GM18858 (cell line): Measurements from ENCODE around the gene CD300LG.
"Not testable (repeated sequence)": the region's sequence is repeated elsewhere in the genome, so short reads cannot be mapped to it uniquely, and the experiment has no call there.

Source experiments
- ATAC-seq: cut with Tn5 transposase; IDR thresholded peaks from one replicate; pipeline ENCODE4 v1.9.1; 2021; ENCODE audit not compliant: unreplicated experiment

Gene CD300LG

GRCh38 chr17:43877451-43878155 is 30.6 kb downstream of the CD300LG start:
- ATAC-seq: no peak

DNA sequence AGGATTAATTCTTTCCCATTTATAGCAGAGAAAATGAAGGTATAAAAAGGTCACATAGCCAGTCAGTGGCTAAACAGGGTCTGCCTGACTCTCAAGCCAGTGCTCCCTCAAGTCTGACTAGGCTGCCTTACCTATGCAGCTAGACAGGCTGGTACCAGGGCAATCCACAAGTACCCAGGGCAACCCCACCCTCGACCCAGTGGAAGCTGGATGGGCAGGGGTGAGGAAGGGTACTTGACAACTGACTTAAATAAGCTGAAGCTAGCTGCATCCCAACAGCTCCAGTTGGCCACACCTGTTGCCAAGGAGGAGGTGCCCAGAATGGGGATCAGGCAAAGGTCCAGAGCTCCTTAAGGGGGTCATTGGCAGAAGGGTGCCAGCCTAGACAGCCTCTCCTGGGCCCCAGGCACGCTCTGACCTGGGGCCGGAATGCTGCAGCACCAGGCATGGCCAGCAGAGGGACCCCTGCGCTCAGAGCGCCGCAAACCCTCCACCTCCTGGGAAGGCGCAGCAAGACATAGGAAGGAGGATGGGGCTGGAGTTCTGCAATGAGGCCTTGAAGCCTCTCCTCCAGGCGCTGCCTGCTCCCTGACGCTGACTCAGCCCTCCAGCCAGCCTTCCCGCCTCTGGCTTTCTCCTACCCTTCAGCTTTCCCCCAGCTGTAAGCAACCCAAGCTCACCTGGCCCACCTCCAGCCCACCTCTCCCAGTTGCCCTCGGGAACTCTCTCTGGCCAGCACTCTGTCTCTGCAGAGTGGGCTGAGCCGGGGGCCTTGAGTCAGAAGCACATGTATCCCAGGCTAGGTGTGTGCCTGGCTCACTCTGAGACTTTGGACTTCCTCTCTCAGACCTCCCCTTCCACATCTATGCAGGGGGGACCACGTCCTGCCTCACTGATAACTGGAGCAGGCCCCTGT is 31.5 kb downstream of the CD300LG start:
- ATAC-seq: no peak

DNA sequence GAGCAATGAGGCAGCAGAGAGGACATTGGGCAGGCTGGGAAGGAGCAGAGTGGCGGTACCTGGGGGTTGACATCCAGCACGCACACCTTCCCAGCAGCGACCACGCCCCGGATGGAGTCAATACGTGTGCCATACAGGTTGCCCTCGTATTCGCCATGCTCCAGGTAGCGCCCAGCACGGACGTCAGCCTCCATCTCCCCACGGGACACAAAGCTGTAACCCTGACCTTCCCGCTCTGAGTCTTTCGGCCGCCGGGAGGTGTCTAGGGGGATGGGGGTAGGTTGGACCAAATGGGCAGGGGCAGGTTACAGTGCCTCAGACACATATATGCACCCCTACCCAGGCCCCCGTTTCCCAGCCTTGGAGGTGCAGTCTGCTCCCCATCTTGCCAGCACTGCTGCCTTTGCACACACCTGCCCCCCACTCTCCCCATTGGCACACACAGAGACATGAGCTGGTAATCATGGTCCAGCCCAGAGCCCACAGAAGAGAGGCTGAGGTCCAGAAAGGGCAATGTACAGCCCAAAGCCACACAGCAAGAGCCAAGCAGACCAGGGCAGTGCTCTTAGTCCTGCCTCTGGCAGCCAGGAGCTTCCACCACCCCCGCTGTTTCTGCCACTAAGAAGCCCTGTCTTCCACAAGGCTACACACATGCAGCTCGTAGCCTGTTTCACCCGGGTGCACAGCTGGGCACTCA is 32.9 kb downstream of the CD300LG start:
- ATAC-seq: no peak

DNA sequence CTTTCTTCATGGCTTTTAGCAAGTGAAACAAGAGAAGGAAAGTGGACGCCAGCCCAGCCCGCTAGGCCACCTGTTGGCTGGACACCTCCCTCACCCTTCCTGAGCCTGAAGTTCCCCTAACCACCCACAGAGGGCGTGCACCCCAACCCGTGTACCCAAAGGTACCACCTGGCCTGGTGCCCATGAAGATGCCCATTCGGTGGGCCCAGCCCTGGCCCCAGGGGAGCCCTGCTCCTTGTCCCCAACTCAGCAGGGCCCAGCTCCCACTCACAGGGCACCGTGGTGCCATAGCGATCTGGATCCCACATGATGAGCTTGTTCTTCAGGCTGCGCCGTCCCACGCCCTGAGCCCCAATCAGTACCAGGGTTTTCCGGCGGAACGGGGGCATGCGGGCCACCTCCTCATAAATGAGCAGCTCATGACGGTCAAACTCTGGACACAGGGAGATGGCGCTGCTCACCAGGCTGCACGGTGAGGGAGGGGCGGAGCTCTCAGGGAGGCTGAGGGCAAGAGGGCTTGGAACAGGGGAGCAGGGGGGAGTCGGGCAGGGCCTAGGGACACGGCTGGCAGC is 33.5 kb downstream of the CD300LG start:
- ATAC-seq: no peak

DNA sequence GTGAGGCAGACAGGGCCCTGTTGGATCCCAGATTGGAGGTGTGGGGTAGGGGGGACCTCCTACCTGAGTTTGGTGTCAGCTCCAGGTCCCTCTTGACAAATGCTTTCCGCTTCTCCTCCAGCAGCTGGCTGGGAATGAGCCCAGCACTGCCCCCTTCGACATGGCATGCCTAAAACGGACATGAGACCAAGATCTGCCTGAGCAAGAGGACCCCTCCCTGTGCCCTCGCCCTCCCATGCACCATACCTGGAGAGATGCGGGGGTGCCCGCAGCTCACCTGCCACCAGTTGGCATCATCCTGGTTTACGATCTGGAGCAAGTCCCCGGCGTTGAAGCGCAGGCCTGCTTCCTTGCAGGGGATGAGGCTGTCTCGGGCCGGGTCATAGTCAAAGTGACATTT is 34.2 kb downstream of the CD300LG start:
- ATAC-seq: no peak

- ATAC-seq: no peak
Measured at GRCh38 chr17:43881758-43882505, 35.0 kb downstream of the CD300LG start.

DNA sequence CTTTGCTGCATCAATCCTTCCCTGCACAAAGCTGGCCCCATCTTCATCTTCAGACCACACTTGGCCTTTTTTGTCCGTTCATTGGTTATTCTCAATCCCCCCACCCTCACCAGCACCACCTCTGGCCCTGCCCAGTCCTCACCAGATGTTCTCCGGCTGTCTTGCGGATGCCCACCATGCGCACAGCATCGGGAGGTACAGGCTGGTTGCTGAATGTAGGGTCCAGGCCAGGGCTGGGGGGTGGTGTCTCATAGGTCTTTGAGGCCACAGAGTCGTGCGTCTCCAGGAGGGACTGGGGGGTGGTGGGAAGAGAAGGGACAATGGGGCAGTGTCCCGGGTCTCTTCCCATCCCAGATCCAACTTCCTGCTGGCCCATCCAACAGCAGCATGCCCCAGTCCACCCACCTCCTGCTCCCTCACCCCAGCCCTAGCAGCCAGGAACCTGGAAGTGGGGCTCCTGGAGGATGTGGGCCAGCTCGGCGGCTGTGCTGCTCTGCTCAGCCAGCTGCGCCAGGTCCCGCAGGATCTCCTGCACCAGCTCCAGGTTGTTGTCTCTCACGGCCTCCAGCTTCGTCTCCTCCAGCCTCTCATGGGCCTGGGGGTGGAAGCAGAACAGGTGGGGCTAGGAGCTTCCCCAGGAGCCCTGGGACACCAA is 35.9 kb downstream of the CD300LG start:
- no peak for ATAC-seq

- ATAC-seq: no peak
Measured at GRCh38 chr17:43888548-43888947, 41.6 kb downstream of the CD300LG start.

GRCh38 chr17:43890240-43890639 is 43.3 kb downstream of the CD300LG start:
- no peak for ATAC-seq

- ATAC-seq: no peak
Measured at GRCh38 chr17:43891851-43892646, 45.1 kb downstream of the CD300LG start.

- ATAC-seq: no peak
Measured at GRCh38 chr17:43892647-43892952, 45.6 kb downstream of the CD300LG start.

DNA sequence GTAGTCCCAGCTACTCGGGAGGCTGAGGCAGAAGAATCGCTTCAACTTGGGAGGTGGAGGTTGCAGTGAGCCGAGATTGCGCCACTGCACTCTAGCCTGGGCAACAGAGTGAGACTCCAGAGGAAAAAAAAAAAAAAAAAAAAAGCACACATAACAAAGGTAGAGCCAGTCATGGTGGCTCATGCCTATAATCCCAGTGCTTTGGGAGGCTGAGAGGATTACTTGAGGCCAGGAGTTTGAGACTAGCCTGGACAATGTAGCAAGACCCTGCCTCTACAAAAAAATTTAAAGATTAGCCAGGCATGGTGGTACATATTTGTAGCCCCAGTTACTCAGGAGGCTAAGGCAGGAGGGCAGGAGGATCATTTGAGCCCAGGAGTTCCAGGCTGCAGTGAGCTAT is 47.5 kb downstream of the CD300LG start:
- ATAC-seq: not testable (repeated sequence)

- ATAC-seq: no peak
Measured at GRCh38 chr17:43897831-43898230, 50.9 kb downstream of the CD300LG start.

DNA sequence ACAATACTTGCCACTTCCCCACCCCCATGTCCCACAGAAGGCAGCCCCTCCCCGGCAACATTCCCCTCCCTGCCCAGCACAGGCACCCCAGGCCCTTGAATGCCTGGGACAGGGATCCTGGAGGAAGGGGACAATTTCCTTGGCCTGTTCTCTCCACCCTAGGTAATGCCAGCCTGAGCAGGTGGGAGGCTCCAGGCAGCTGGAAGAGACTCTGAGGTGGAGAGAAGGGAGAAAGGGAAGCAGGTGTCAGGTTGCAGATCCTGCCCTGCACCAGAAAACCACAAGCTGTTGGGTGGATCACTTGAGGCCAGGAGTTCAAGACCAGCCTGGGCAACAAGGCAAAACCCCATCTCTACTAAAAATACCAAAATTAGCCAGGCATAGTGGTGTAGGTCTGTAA is 51.5 kb downstream of the CD300LG start:
- no peak for ATAC-seq

DNA sequence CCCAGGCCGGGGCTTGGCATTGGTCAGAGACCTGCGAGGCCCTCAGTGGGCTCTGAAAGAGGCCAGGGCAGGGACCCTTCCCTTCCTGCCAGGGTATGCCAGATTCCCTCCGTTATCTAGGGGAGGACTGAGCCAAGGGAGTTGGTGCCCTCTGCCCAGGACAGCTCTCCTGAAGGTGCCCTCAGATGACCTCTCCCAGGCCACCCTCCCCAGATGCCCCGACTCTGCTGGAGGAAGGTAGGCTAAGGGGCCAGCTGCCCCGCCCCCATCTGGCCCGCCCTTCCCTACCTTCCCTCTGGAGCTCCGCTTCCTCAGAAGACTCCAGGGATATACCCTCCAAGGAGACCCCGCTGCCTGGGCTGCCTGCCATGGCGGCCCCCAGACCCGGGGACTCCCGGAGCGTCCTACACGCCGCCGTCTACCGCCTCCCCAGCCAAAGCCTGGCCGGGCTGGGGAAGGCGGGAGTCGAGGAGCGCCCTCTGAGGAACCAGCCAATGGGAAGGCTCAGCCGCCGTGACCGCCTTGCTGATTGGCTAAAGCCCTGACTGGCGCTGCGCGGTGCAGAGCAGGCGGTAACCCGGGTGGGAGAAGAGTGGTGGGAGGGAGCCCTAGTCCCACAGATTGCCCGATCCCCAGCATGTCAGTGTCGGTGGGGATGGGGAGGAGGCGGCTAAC is 53.3 kb downstream of the CD300LG start:
- ATAC-seq: no peak

GRCh38 chr17:43900858-43901754 is 54.1 kb downstream of the CD300LG start:
- ATAC-seq: no peak

GRCh38 chr17:43901861-43902589 is 55.0 kb downstream of the CD300LG start:
- no peak for ATAC-seq
